Right renal pelvis (tissue), 4 donors: ENCODE data around the gene ZNF467. TPM values are rescaled to one million over a fixed set of nuclear protein-coding genes. Genes with fewer than 3 reads are reported as not detected.

Experiments
- DNase-seq, 4 donors: peaks; one replicate each; pipeline ENCODE4 v3.0.0-alpha.2; 2013; ENCODE audit warnings: low read depth in 4 of 4, low spot score in 3 of 4, missing footprints in 1 of 4
- polyA plus RNA-seq, 4 donors: library from polyadenylated mRNA; unstranded; fragments of 120-200 nt; gene quantifications; one replicate each; pipeline ENCODE4 v1.2.1, GENCODE V29; 2013; ENCODE audit not compliant: insufficient read length in 4 of 4

Gene ZNF467
- polyA plus RNA-seq, 4 donors, result 25.5 to 42.4 (median 29.9) TPM

GRCh38 chr7:149731207-149731955 is 42.0 kb downstream of the ZNF467 start:
- DNase-seq, result no peak

- no peak for DNase-seq
Measured at GRCh38 chr7:149729983-149730801, 43.2 kb downstream of the ZNF467 start.

GRCh38 chr7:149729586-149729982 is 43.8 kb downstream of the ZNF467 start:
- no peak for DNase-seq

- DNase-seq, result no peak
Measured at GRCh38 chr7:149728491-149729375, 44.7 kb downstream of the ZNF467 start.

DNA sequence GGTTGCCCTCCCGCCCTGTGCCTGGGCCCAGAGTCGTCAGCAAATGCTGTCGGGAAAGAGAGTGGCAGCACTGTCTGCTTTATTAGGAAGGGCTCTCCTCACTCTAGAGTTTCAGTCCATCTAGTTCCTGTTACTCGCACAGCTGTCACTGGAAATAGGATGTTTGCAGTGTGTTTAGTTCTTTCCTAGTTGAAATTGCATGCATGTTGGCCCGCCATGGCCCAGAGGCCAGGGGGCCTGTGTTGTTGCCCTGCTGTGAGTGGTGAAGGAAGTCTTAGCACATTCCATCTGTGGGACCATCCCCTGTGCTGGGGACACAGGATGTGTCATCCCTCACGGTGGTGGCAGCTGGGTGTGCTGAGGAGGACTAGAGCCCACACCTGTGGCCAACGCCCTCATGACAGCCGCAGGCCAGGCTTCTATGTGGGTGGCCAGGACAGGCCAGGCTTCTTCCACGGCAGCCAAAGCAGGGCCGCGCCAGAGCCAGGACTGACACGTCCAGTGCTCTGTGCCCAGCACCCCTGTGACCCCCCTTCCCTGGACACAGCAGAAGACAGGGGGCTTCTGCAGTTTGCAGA is 45.4 kb downstream of the ZNF467 start:
- DNase-seq, result no peak

DNA sequence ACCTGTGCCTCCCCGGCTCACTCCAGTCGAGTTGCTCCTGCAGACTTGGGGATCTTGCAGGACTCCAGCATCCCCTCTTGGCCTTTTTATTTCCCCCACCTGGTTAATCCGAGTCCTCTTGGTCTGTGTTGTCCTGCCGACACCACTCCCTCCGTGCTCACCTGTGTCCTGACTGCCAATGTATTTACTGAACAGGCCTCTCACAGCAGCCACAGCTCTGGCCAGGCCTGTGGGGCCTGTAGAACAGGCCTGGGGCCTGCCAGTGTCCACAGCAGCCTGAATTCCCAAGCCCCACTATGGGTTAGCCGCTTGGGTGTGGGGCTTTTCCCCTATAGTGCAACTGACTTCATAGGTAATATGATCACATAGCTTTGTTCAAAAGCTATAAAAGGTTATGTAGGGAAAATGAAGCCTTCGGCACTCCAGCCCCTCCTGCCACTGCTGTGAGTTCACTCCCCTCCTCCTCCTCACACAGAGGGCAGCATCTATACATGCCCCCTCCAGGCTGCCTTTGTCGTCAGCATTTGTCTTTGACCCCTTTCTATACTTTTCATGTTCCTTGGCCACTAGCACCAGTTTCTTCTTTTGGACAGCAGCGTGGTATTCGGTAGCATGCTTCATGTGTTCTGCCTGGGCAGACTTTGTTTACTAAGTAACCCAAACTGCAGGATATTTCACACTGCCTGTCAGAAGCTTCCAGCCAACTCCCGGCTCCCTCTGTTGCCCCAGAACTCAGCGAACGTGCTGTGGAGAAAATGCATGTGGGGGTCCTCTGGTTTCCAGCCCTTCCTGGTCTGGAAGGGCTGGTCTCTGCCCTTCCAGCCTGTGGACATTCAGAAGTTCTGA is 46.1 kb downstream of the ZNF467 start:
- DNase-seq, result no peak

DNA sequence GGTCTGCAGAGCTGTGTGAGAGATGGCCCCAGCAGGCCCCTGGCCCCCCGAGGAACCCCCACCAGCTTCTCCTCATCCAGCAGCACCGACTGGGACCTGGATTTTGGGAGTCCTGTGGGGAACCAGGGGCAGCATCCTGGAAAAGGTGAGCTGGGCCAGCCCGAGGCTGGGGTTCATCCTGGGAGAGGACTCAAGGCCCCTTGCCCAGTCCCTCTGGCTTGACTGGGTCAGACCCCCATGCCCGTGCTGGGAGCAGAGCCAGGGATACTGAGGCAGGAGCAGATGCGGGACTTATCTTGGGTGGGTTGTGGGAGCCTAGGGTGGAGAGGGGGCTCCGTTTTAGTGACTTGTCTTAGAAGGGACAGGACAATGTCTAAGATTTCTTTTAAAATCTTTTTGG is 47.5 kb downstream of the ZNF467 start:
- DNase-seq, result no peak

- DNase-seq, result no peak
Measured at GRCh38 chr7:149725426-149725821, 48.0 kb downstream of the ZNF467 start.

DNA sequence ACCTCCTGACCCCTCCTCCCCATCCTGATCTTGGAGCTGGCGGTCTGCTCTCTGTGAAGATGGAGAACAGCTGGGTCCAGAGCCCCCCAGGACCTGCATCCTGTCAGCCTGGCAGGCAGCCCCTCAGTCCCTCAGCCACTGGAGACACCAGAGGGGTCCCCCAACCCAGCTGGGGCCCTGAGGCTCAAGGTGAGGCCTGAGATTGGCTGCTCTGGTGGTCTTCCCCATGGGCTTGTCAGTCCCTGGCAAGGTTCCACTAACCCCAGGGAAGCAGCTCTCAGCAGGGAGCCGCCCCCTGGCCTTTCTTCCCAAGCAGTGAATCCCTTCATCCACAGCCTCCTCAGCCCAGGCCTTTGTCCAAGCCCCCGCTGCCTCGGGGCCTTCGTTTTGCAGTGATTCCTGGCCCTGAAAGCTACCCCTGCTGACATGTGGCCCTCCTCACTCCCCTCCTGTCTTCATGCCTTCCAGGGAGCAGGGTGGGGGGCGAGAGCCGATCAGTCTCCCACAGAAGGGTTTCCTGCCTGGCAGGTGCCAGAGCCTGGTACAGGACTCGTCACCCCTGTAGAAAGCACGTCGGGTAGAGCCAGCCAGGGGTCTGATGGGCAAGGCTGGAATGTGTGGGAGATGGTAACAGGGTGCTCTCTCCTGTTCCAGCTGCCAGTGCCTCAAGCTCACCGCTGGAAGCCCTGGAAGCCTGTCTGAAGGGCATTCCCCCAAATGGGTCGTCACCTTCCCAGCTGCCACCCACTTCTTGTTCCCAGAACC is 48.5 kb downstream of the ZNF467 start:
- DNase-seq, result no peak

- DNase-seq, result no peak
Measured at GRCh38 chr7:149723795-149724495, 49.4 kb downstream of the ZNF467 start.

DNA sequence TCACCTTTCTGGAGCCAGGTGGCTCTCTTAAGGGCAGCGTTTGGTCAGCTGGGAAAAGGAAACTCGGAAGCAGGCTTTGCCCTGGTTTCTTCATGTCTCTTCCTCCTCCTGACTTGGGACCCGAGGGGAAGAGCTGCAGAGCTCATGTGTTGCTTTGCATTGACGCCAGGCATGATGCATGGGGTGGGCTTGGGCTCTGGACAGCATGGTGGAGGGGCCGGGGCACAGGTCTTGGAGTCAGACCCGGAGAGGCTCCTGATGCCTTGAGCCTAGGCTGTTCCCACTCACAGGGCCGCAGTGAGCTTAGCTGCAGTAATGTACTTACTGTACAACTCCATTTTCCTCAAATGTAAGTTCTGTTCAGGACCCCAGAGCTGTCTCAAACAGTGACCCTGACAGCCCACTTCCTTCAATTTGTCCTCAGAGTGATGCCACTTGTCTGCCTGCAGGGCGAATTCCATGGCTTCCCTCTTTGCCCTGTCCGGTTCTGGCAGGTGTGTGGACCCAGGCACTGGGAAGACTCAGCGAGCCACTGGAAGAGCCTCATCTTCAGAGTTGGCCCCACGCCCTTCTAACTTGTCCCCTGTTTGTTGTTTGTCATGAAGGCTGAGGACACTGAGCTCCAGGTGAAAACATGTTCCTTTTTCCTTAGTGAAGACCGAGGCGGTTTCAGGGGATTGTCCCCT is 50.2 kb downstream of the ZNF467 start:
- no peak for DNase-seq

DNA sequence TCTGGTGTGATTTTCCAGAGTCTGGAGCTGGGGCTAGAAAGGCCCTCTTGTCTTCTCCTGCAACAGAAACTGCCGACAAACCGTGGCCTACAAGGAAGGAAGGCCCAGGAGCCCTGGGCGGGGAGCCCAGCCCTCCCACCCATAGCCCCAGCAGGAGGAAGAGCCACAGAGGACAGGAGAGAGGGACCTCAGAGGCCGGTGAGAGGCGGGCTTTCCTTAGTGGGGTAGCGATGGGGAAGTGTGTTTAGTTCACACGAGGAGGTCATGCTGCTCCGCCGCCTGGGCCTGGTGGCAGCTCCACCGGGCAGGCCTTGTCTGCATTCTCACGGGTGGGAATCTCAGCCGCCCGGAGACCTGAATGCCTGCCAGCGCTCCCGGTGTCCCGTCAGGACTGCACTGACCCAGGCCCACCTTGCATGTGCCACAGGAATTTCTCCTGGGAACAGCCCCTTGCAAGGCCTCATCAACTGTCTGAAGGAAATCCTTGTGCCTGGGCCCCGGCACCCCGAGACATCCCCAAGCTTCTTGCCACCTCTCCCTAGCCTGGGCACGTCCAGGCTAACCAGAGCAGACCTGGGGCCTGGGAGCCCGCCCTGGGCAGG is 50.9 kb downstream of the ZNF467 start:
- no peak for DNase-seq

DNA sequence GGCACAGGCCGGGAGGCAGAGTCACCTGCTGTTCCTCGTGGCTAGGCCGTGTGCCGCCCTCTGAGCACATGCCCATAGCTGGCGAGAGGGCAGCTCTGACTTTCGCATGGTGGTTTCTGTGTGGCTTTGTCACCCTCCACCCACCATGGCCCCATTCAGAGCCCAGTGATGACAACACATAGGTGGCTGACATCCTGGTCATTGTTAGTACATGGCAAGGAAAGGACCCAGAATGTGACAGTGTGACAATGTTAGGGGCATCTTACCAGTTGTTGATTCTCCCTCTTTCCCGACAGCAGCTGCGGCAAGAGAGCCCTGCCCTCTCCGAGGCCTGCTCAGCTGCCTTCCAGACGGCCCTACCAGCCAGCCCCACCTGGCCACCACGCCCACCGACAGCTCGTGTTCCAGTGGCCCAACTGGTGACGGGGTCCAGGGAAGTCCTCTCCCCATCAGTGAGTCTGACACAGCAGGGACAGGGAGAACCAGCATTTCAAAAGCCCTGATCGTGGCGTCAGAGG is 52.2 kb downstream of the ZNF467 start:
- no peak for DNase-seq

- DNase-seq, result no peak
Measured at GRCh38 chr7:149720372-149721083, 52.9 kb downstream of the ZNF467 start.

- no peak for DNase-seq
Measured at GRCh38 chr7:149719912-149720335, 53.5 kb downstream of the ZNF467 start.
